ENCODE data around the gene CPHXL2. TPM values are rescaled to one million over a fixed set of nuclear protein-coding genes. Genes with fewer than 3 reads are reported as not detected.

The CPHXL2 gene
- total and polyA plus RNA-seq, 2 experiments from 2014 or later: not detected

GRCh38 chr16:75658175-75658574 lies 18.6 kb downstream of the CPHXL2 start:
- Histone ChIP-seq H3K27me3 (ENCODE audit: insufficient read depth) (no peaks in the 10 kb centered on the region), H3F3A (replicated peaks; ENCODE audit: low read depth) (0 out of 2 replicates have a peak, but pooled peaks cover 4% of the 10 kb centered on the region), H3K9me2 (ENCODE audit: insufficient read depth) (no peaks in the 10 kb centered on the region), H3K79me2 (replicated peaks; ENCODE audit: insufficient read depth) (peaks cover 2% of the 10 kb centered on the region), H3K36me3 (ENCODE audit: insufficient read depth) (peaks cover 24% of the 10 kb centered on the region), H4K20me1 (replicated peaks; ENCODE audit: insufficient read depth) (0 out of 2 replicates have a peak, but pooled peaks cover 7% of the 10 kb centered on the region), H3K27ac (ENCODE audit: low read depth) (no peak overlapping the region), H2AFZ (no peak overlapping the region), H3K4me3 (no peak overlapping the region), H3K4me1 (ENCODE audit: insufficient read depth) (no peaks in the 10 kb centered on the region), H3K4me2 (no peak overlapping the region)
- no peaks in the 10 kb centered on the region; the same call in 2 of the 3 replicates for H3K9me3 Mint-ChIP-seq
- ATAC-seq: no peak
- H3K4me3 Mint-ChIP-seq: no peak overlapping the region
- H3K4me1 Mint-ChIP-seq: no peaks in the 10 kb centered on the region
- TF ChIP-seq STAT1 (IDR thresholded peaks at IDR 0.05; ENCODE audit: unreplicated experiment): no peak
- TF ChIP-seq REST (IDR thresholded peaks at IDR 0.05; ENCODE audit: unreplicated experiment): no peak
- TF ChIP-seq ZNF331 (CRISPR knock-in tag; IDR thresholded peaks at IDR 0.05; ENCODE audit: low read depth): no peak
- no peak for TF ChIP-seq EZH2phosphoT487 (IDR thresholded peaks at IDR 0.05; ENCODE audit: unreplicated experiment)
- TF ChIP-seq CREB1 (CRISPR knock-in tag; IDR thresholded peaks at IDR 0.05; ENCODE audit: low read depth): no peak
- TF ChIP-seq NANOG (IDR thresholded peaks at IDR 0.05; ENCODE audit: borderline replicate concordance): no peak
- no peak for TF ChIP-seq JUNB (IDR thresholded peaks at IDR 0.05; ENCODE audit: unreplicated experiment)
- no peak for TF ChIP-seq EZH2 (IDR thresholded peaks at IDR 0.05; ENCODE audit: low read depth, unreplicated experiment)
- no peak for TF ChIP-seq CTCF (conservative IDR thresholded peaks at IDR 0.05; ENCODE audit: low read depth in 2 of 2)
- no peak for TF ChIP-seq ETS1 (IDR thresholded peaks at IDR 0.05)
- no peak for TF ChIP-seq ZNF114 (CRISPR knock-in tag; IDR thresholded peaks at IDR 0.05)
- TF ChIP-seq ZNF462 (CRISPR knock-in tag; IDR thresholded peaks at IDR 0.05): no peak
- no peak for TF ChIP-seq POLR2AphosphoS5 (IDR thresholded peaks at IDR 0.05; ENCODE audit: low read depth)
- no peak for DNase-seq (ENCODE audit: low spot score)
- H3K36me3 Mint-ChIP-seq (ENCODE audit: low read depth): peaks cover 40% of the 10 kb centered on the region
- no peak overlapping the region for H3K27ac Mint-ChIP-seq
- no peaks in the 10 kb centered on the region for H3K27me3 Mint-ChIP-seq (ENCODE audit: insufficient read depth, low read depth, poor library complexity)

All from GM23338 (cell line).